GM12878 (cell line): ENCODE measurements around the gene RETREG2. TPM values are rescaled to one million over a fixed set of nuclear protein-coding genes. Genes with fewer than 3 reads are reported as not detected.

Source experiments
- ATAC-seq: fragments of 200-7000 bp; cut with Tn5 transposase; 3 replicates; pipeline ENCODE4 v1.9.1; 2020; ENCODE audit warnings: mild to moderate bottlenecking, moderate library complexity
- Bru-seq: library from RNA; stranded (reverse); fragments of 400-500 nt; gene quantifications from one replicate; lab custom pipeline; 2021; lab: Mats Ljungman, UMichigan
- BruChase-seq, 2 experiments: library from RNA; stranded (reverse); fragments of 400-500 nt; gene quantifications; one replicate each; lab custom pipeline; 2021; lab: Mats Ljungman, UMichigan
- BruUV-seq: library from RNA; stranded (reverse); fragments of 400-500 nt; replicated peaks from 2 replicates; lab custom pipeline; 2021; lab: Mats Ljungman, UMichigan
- CTCF ChIA-PET: fragments of 300-600 bp; sonication (Branson Sonifier 250); formaldehyde crosslinking; extraction: SDS; loops from one replicate; lab custom pipeline; 2021; ENCODE audit warnings: inconsistent platforms; lab: Yijun Ruan, JAX
- POLR2A ChIA-PET: fragments of 350-600 bp; formaldehyde crosslinking; extraction: SDS; loops from one replicate; lab custom pipeline; 2021; ENCODE audit warnings: inconsistent platforms; lab: Charles Lee
- RAD21 ChIA-PET: fragments of 300-600 bp; sonication (Branson Sonifier 250); formaldehyde crosslinking; loops from one replicate; lab custom pipeline; 2023; ENCODE audit warnings: antibody characterized with exemption; ENCODE audit not compliant: unreplicated experiment; lab: Charles Lee
- SMC1A ChIA-PET: fragments of 300-600 bp; sonication (Branson Sonifier 250); formaldehyde crosslinking; loops from one replicate; lab custom pipeline; 2023; ENCODE audit not compliant: unreplicated experiment, uncharacterized antibody; lab: Charles Lee
- DNase-seq: peaks from one replicate; pipeline ENCODE4 v3.0.0-alpha.2; 2011; ENCODE audit warnings: low read depth, low spot score
- FAIRE-seq: peaks from 3 replicates; lab custom pipeline; 2011; peaks lifted over from hg19 to GRCh38; lab: Jason Lieb, UNC
- H2AFZ ChIP-seq: 2 replicates; pipeline ENCODE4 v1.6.0; 2011; ENCODE audit warnings: low read depth, low read length, control low read depth; ENCODE audit not compliant: control insufficient read depth
- H3K27ac ChIP-seq: 2 replicates; pipeline ENCODE4 v1.5.1; 2011; ENCODE audit warnings: control low read depth; ENCODE audit not compliant: control insufficient read depth, insufficient read depth
- H3K27me3 ChIP-seq, 2 experiments: replicated peaks in 1 of 2; 2 replicates each; pipeline versions ENCODE4 v1.6.0 to v1.6.1; 2011; ENCODE audit warnings: low read length in 1 of 2; ENCODE audit not compliant: control insufficient read depth in 2 of 2, insufficient read depth in 2 of 2
- H3K36me3 ChIP-seq, 2 experiments: 2 replicates each; pipeline ENCODE4 v1.5.1; 2011; ENCODE audit warnings: low read length in 1 of 2; ENCODE audit not compliant: control insufficient read depth in 2 of 2, insufficient read depth in 2 of 2
- H3K4me1 ChIP-seq: 2 replicates; pipeline ENCODE4 v1.6.1; 2011; ENCODE audit warnings: mild to moderate bottlenecking, low read length, moderate library complexity, mixed read lengths; ENCODE audit not compliant: control insufficient read depth, insufficient read depth
- H3K4me2 ChIP-seq: 2 replicates; pipeline ENCODE4 v1.6.0; 2011; ENCODE audit warnings: control low read depth; ENCODE audit not compliant: control insufficient read depth, insufficient read depth
- H3K4me3 ChIP-seq: fragments of 200-600 bp; sonication (generic); 2 replicates; pipeline ENCODE4 v1.5.1; 2016
- H3K79me2 ChIP-seq: 2 replicates; pipeline ENCODE4 v1.6.0; 2011; ENCODE audit warnings: low read length; ENCODE audit not compliant: control insufficient read depth, insufficient read depth
- H3K9ac ChIP-seq: 2 replicates; pipeline ENCODE4 v1.8.0; 2011; ENCODE audit warnings: low read length, control low read depth, mixed read lengths; ENCODE audit not compliant: control insufficient read depth, insufficient read depth
- H3K9me3 ChIP-seq: replicated peaks from 3 replicates; pipeline ENCODE4 v1.5.1; 2011; ENCODE audit warnings: mild to moderate bottlenecking, low read length; ENCODE audit not compliant: control insufficient read depth, insufficient read depth
- H4K20me1 ChIP-seq: 2 replicates; pipeline ENCODE4 v1.6.0; 2011; ENCODE audit not compliant: control insufficient read depth, insufficient read depth
- ATF2 ChIP-seq: IDR thresholded peaks from 2 replicates; pipeline ENCODE4 v1.6.1; 2012; ENCODE audit warnings: low read length, inconsistent platforms
- ATF7 ChIP-seq: fragments of 450-650 bp; IDR thresholded peaks from 2 replicates; pipeline ENCODE4 v1.6.1; 2016; ENCODE audit warnings: low read depth, mild to moderate bottlenecking
- CBX5 ChIP-seq: sonication (generic); IDR thresholded peaks from 2 replicates; pipeline ENCODE4 v1.6.1; 2016; ENCODE audit warnings: low read depth, moderate library complexity, mild to moderate bottlenecking, inconsistent platforms
- CEBPZ ChIP-seq: fragments of 150-350 bp; IDR thresholded peaks from 2 replicates; pipeline ENCODE4 v1.6.1; 2016; ENCODE audit warnings: low read depth, low read length
- CHD2 ChIP-seq: IDR thresholded peaks from 2 replicates; pipeline ENCODE4 v1.6.1; 2011; ENCODE audit warnings: low read depth, low read length, improper control_type of control experiment, borderline replicate concordance
- HSF1 ChIP-seq: fragments of 150-350 bp; IDR thresholded peaks from 2 replicates; pipeline ENCODE4 v1.6.1; 2014; ENCODE audit warnings: mild to moderate bottlenecking, low read depth, low read length
- JUNB ChIP-seq: IDR thresholded peaks from 2 replicates; pipeline ENCODE4 v1.6.1; 2016; ENCODE audit warnings: antibody characterized with exemption, mild to moderate bottlenecking
- LARP7 ChIP-seq: fragments of 450-650 bp; IDR thresholded peaks from 2 replicates; pipeline ENCODE4 v1.6.1; 2017; ENCODE audit warnings: mild to moderate bottlenecking
- NBN ChIP-seq: fragments of 450-650 bp; IDR thresholded peaks from 2 replicates; pipeline ENCODE4 v1.6.1; 2016
- RAD21 ChIP-seq: IDR thresholded peaks from 2 replicates; pipeline ENCODE4 v1.6.1; 2011; ENCODE audit warnings: mild to moderate bottlenecking, low read depth, low read length, moderate library complexity; ENCODE audit not compliant: insufficient read depth
- SMC3 ChIP-seq: IDR thresholded peaks from 2 replicates; pipeline ENCODE4 v1.6.1; 2011; ENCODE audit warnings: low read length, improper control_type of control experiment, borderline replicate concordance
- WGBS: methylation state at CpG from one replicate; pipeline ENCODE4 v1.1.6; 2016; ENCODE audit warnings: low lambda C conversion rate; ENCODE audit not compliant: insufficient replicate concordance, insufficient coverage; ENCODE audit errors: missing lambda C conversion rate; 5-methylcytosine and 5-hydroxymethylcytosine counted together
- in situ Hi-C: fragments of 300-500 bp; cut with MboI; formaldehyde crosslinking; loops from 9 replicates; pipeline ENCODE4 v1.14.3; 2018; ENCODE audit warnings: mixed read lengths
- intact Hi-C: fragments of 100-400 bp; cut with micrococcal nuclease; formaldehyde crosslinking; loops from one replicate; pipeline ENCODE4 v1.14.2; 2022; ENCODE audit not compliant: unreplicated experiment
- long read RNA-seq, 2 experiments: library from polyadenylated mRNA; unstranded; transcript quantifications; one replicate each; pipeline ENCODE4 v2.0.0, GENCODE V29; 2019 to 2020
- polyA minus RNA-seq, 3 experiments: library from RNA; depleted of rRNA, polyadenylated mRNA; stranded (reverse); fragments of >200 nt; gene quantifications; 2 replicates each; pipeline ENCODE4 v1.2.3, GENCODE V29; 2011
- polyA plus RNA-seq, 11 experiments: library from polyadenylated mRNA; depleted of rRNA in 4 of 11; unstranded in 6 of 11; stranded (reverse) in 5 of 11; fragments of >200 nt; fragmentation: Nextera tagmentation in 4 of 11; fragmentation: Illumina TruSeq in 1 of 11; extraction: Ambion mirVana in 4 of 11; extraction: Trizol in 1 of 11; gene quantifications; 1 replicate in 1 of 11; 2 replicates in 10 of 11; pipeline versions ENCODE4 v1.2.1 to v1.2.3, GENCODE V29; 2011 to 2016; ENCODE audit warnings: inconsistent platforms in 2 of 11, missing spikeins in 2 of 11, low read depth in 1 of 11
- total RNA-seq, 4 experiments: library from RNA; depleted of rRNA in 3 of 4; stranded (reverse); fragments of >200 nt in 3 of 4; fragmentation: Illumina TruSeq in 1 of 4; extraction: Trizol in 1 of 4; gene quantifications; 2 replicates each; pipeline versions ENCODE4 v1.2.1 to v1.2.3, GENCODE V29; 2013 to 2021

Gene RETREG2
- 46.6 and 56.9 TPM in 2 replicates for total RNA-seq (2013; cell fraction: nucleolus; rRNA removed)
- total RNA-seq (2014; rRNA removed): 35.5 and 35.9 TPM in 2 replicates
- 22.4 and 24.3 TPM in 2 replicates for total RNA-seq (2014; rRNA removed; fragmentation: Illumina TruSeq; extraction: Trizol)
- total RNA-seq (2021): 50.8 and 53.4 TPM in 2 replicates
- 25.8 TPM for polyA plus RNA-seq (2011; ENCODE audit: low read depth)
- polyA plus RNA-seq (2011; rRNA removed): 54.9 and 72.0 TPM in 2 replicates
- polyA plus RNA-seq (2011; cell fraction: cytosol; rRNA removed): 80.0 and 82.2 TPM in 2 replicates
- 94.5 and 107 TPM in 2 replicates for polyA plus RNA-seq (2011; cell fraction: nucleus; rRNA removed)
- 41.6 and 44.1 TPM in 2 replicates for polyA plus RNA-seq (2012)
- polyA plus RNA-seq (2014; fragmentation: Illumina TruSeq; extraction: Trizol): 28.4 and 31.5 TPM in 2 replicates
- polyA plus RNA-seq (2014; fragmentation: Nextera tagmentation; extraction: Ambion mirVana): 10 to 100 TPM; 10.1 to 25.2 TPM
- 31.4 and 38.1 TPM in 2 replicates for polyA plus RNA-seq (2014; rRNA removed)
- 10 to 100 TPM; 19.5 to 21.1 TPM for polyA plus RNA-seq (2016; fragmentation: Nextera tagmentation; extraction: Ambion mirVana)
- 103 and 115 TPM in 2 replicates for polyA minus RNA-seq (2011; rRNA and poly(A)+ RNA removed)
- 19.8 and 20.3 TPM in 2 replicates for polyA minus RNA-seq (2011; cell fraction: cytosol; rRNA and poly(A)+ RNA removed)
- polyA minus RNA-seq (2011; cell fraction: nucleus; rRNA and poly(A)+ RNA removed): 64.7 and 83.1 TPM in 2 replicates
- percentile 74 among the genes with signal in this experiment for Bru-seq, nascent RNA
- percentile 82 among the genes with signal in this experiment for BruChase-seq, experiment 1, labeled RNA remaining after a 6-hour chase
- percentile 77 among the genes with signal in this experiment for BruChase-seq, experiment 2, labeled RNA remaining after a 2-hour chase
- long read RNA-seq, experiment 1, partial matches to known transcripts: 0 of 5 reads
- long read RNA-seq, experiment 1, other reads (novel, unspliced or antisense): 5 of 5 reads
- long read RNA-seq, experiment 2, partial matches to known transcripts: 0 of 4 reads
- long read RNA-seq, experiment 2, other reads (novel, unspliced or antisense): 4 of 4 reads

GRCh38 chr2:219177552-219178376 lies at the start of gene RETREG2:
RETREG2 (plus strand) TSS chr2:219178275; CDS start chr2:219178353, 78 bp downstream.
- ChIA-PET POLR2A (interaction anchor here (0.7 to 5.0 kb wide), 9 partner anchors 29 to 210 kb away, joined by 3 to 47 read pairs (median 12); partner anchors contain the start of genes DNPEP, GLB1L, STK16 and TUBA4B), CTCF (interaction anchor here (1.4 to 3.9 kb wide), 3 partner anchors 29 to 117 kb away, joined by 6 to 52 read pairs (median 19); partner anchors contain the start of gene ZFAND2B), SMC1A (interaction anchor here (0.6 to 2.5 kb wide), 4 partner anchors 52 to 74 kb away, joined by 3 to 13 read pairs (median 7); partner anchors contain the start of genes ANKZF1, ATG9A and TUBA4B), RAD21 (interaction anchor here (1.0 to 3.7 kb wide), 4 partner anchors 29 to 117 kb away, joined by 4 to 25 read pairs (median 22); partner anchors contain the start of genes DNAJB2 and ZFAND2B)
- no TSS peak for BruUV-seq
- peaks cover 12 to 13% of the 10 kb centered on the region in 2 experiments for H3K36me3 ChIP-seq
- peak within 1 kb of the TSS; percentile 89 for H3K4me2 ChIP-seq
- H3K9me3 ChIP-seq: no peaks in the 10 kb centered on the region
- in situ Hi-C loops (no loop called here), intact Hi-C loops (loop anchor here (2.0 to 5.0 kb wide), 5 partner anchors 29 to 210 kb away; partner anchors contain the start of genes DNAJB2, DNPEP, TUBA4A and TUBA4B)
- peak within 1 kb of the TSS; percentile 90 for H2AFZ ChIP-seq
- H3K79me2 ChIP-seq: peaks cover 32% of the 10 kb centered on the region
- 1% methylated on average over 67 of the region's 67 CpGs for WGBS
- peak within 1 kb of the TSS; percentile 97 for H3K9ac ChIP-seq
- no peaks in the 10 kb centered on the region for H4K20me1 ChIP-seq
- peak within 1 kb of the TSS; percentile 98 for H3K27ac ChIP-seq
- DNase-seq (peak; percentile 72), FAIRE-seq (peak; percentile 56), ATAC-seq (peak; percentile 62)
- peak within 1 kb of the TSS; percentile 83 for H3K4me3 ChIP-seq
- H3K27me3 ChIP-seq: no peaks in the 10 kb centered on the region
- peaks cover 10% of the 10 kb centered on the region for H3K4me1 ChIP-seq
- TF ChIP-seq SMC3: no peak
- peak; percentile 61; the same call in 1 of the 2 replicates for TF ChIP-seq LARP7
- no peak for TF ChIP-seq RAD21
- no peak for TF ChIP-seq HSF1
- TF ChIP-seq ATF7: 0 out of 2 replicates have a peak, but pooled peaks have one; percentile 21
- TF ChIP-seq JUNB: no peak
- TF ChIP-seq NBN: no peak; the same call in none of the 2 replicates
- TF ChIP-seq CHD2: 0 out of 2 replicates have a peak, but pooled peaks have one; percentile 27
- TF ChIP-seq CBX5: no peak
- TF ChIP-seq CEBPZ: no peak
- no peak; the same call in 1 of the 2 replicates for TF ChIP-seq ATF2
